WERI-Rb-1 (cell line): ENCODE measurements around the gene EBF4.

ENCODE experiments used
- DNase-seq: peaks from one replicate; pipeline ENCODE4 v3.0.0-alpha.2; 2020
- H3K27ac ChIP-seq: fragments of 250-450 bp; sonication (Bioruptor Pico); 2 replicates; pipeline ENCODE4 v1.5.1; 2020; ENCODE audit warnings: mild to moderate bottlenecking, moderate library complexity
- H3K27me3 ChIP-seq: fragments of 250-450 bp; sonication (Bioruptor Pico); 2 replicates; pipeline ENCODE4 v1.5.1; 2021; ENCODE audit warnings: mild to moderate bottlenecking, low read depth, moderate library complexity; ENCODE audit not compliant: insufficient read depth, severe bottlenecking
- H3K36me3 ChIP-seq: fragments of 250-450 bp; sonication (Bioruptor Pico); 2 replicates; pipeline ENCODE4 v1.5.1; 2020; ENCODE audit warnings: mild to moderate bottlenecking, moderate library complexity
- H3K4me3 ChIP-seq: 2 replicates; pipeline ENCODE4 v1.5.1; 2011; ENCODE audit warnings: low read depth, mild to moderate bottlenecking, control low read depth, low read length
- H3K9me3 ChIP-seq: fragments of 250-450 bp; sonication (Bioruptor Pico); 2 replicates; pipeline ENCODE4 v1.5.1; 2021; ENCODE audit warnings: mild to moderate bottlenecking, moderate library complexity; ENCODE audit not compliant: severe bottlenecking
- TF ChIP-seq, protein P1 (sequence below): IDR thresholded peaks from 2 replicates; pipeline ENCODE4 v1.5.1; 2011; ENCODE audit warnings: low read depth, mild to moderate bottlenecking, control low read depth, inconsistent platforms, low read length

The EBF4 gene

DNA sequence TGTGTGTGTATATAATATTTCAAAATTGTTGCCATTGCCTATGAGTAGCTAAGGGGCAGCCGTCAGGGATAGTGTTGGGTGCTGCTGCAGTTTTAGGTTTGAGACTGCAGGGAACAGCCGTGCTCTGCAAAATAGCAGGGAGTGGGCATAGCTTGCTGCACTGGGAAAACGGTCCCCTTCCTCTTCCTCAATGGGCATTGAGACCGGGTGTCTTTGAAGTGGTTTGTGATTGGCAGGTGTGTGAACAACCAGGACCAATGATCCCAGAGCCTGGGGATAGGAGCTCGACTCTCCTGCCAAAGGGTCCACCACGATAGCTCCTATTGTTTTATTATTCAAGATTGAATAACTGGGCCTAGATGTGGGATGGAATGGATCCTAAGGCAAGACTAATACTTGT, 5.1 kb upstream of the EBF4 start:
- H3K9me3 ChIP-seq: no peaks in the 10 kb centered on the region
- no peaks in the 10 kb centered on the region for H3K36me3 ChIP-seq
- peak overlapping the region; percentile 33 for H3K4me3 ChIP-seq
- DNase-seq: no peak
- H3K27ac ChIP-seq: no peak overlapping the region
- H3K27me3 ChIP-seq: no peaks in the 10 kb centered on the region
- TF ChIP-seq, protein P1, sequence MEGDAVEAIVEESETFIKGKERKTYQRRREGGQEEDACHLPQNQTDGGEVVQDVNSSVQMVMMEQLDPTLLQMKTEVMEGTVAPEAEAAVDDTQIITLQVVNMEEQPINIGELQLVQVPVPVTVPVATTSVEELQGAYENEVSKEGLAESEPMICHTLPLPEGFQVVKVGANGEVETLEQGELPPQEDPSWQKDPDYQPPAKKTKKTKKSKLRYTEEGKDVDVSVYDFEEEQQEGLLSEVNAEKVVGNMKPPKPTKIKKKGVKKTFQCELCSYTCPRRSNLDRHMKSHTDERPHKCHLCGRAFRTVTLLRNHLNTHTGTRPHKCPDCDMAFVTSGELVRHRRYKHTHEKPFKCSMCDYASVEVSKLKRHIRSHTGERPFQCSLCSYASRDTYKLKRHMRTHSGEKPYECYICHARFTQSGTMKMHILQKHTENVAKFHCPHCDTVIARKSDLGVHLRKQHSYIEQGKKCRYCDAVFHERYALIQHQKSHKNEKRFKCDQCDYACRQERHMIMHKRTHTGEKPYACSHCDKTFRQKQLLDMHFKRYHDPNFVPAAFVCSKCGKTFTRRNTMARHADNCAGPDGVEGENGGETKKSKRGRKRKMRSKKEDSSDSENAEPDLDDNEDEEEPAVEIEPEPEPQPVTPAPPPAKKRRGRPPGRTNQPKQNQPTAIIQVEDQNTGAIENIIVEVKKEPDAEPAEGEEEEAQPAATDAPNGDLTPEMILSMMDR: no peak

DNA sequence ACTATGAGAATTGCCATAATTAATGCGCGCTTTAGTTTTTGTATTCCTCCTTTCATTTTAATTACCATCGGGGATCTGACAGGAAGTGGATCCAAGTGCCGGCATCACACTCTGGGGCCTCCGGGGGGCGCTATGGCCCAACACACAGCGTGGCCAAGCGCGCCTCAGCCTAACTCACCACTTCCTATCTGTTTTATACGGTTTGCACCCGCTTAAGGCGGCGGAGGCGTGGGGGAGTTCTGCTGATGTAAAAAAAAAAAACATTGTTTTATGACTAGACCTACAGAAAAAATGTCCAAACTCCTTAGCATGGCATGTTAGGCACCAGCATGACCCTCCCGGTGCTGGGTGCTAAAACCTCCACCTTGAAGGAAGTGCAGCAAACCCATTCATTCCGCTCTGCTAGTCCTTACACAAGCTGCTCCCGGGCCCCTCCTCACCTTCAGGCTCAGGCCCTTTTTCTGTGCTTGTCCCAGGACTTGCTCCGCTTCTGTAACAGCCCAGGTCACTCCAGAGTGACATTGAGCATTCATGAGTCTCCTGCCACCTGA, 4.5 kb upstream of the EBF4 start:
- Histone ChIP-seq H3K36me3 (no peaks in the 10 kb centered on the region), H3K27ac (no peak overlapping the region), H3K27me3 (no peaks in the 10 kb centered on the region), H3K9me3 (no peaks in the 10 kb centered on the region), H3K4me3 (peak overlapping the region; percentile 33)
- TF ChIP-seq, protein P1: peak; percentile 78
- DNase-seq: peak; percentile 69

DNA sequence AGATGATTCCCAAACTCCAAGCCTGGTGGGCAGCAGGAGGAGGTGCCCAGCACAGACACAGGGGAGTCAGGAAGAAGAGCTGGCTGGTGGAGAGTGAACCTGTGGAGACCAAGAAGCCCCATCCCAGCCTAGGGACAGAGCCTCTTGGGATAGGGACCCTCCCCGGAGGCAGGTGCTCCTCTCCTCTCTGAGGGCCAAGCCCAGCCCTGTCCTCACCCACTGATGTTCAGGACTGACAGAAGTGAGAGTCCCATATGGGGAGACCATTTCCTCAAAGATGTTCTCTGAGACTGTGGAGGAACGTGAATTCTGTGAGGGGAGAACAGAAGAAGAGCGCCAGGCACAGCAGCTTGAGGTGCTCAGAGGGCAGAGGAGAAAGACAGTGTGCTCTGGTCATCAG, 2.4 kb upstream of the EBF4 start:
- TF ChIP-seq, protein P1: no peak
- H3K9me3 ChIP-seq: no peaks in the 10 kb centered on the region
- H3K27ac ChIP-seq: no peak overlapping the region
- H3K36me3 ChIP-seq: no peaks in the 10 kb centered on the region
- no peak overlapping the region for H3K4me3 ChIP-seq
- no peaks in the 10 kb centered on the region for H3K27me3 ChIP-seq
- no peak for DNase-seq

DNA sequence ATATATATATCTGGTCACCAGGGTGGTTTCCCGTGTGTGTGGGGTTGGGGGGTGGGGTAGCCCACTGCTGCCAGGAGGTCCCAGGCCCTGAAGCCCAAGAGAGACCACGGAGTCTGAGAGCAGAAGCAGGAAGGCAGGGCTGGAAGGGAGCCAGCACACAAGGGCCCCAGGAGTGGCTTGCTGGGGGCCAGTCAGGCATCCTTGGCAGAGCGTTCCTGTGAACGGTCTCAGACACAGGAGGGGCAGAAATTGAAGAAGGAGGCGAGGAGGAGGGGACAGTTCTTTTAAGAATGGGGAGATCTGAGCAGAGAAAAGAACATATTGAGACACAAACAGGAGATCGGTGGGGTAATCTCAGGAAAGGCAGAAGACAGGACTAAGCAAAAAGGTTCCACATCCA, 1.9 kb upstream of the EBF4 start:
- H3K4me3 ChIP-seq: no peak overlapping the region
- no peaks in the 10 kb centered on the region for H3K9me3 ChIP-seq
- H3K27ac ChIP-seq: no peak overlapping the region
- no peaks in the 10 kb centered on the region for H3K27me3 ChIP-seq
- H3K36me3 ChIP-seq: no peaks in the 10 kb centered on the region
- TF ChIP-seq, protein P1: no peak
- no peak for DNase-seq

DNA sequence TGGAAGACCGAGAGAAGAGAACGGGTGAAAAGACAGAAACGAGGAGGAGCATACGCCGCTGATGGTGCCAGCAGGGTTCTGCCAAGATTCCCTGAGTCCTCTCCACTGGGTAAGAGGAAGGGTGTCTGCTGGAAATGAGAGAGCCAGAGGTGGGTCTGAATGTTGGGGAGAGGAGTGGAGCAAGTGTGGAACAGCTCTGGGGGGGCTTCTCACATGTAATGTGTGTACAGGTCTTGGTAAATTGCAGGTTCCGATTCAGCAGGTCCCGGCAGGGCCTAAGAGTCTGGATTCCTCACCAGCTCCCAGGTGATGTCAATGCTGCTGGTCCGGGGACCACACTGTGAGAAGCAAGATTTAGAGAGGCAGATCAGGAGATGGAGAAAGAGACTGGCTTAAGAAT, 1.5 kb upstream of the EBF4 start:
- Histone ChIP-seq H3K9me3 (no peaks in the 10 kb centered on the region), H3K27me3 (no peaks in the 10 kb centered on the region), H3K36me3 (no peaks in the 10 kb centered on the region; the same call in 1 of the 2 replicates), H3K4me3 (no peak overlapping the region), H3K27ac (no peak overlapping the region)
- TF ChIP-seq, protein P1: no peak
- no peak for DNase-seq

DNA sequence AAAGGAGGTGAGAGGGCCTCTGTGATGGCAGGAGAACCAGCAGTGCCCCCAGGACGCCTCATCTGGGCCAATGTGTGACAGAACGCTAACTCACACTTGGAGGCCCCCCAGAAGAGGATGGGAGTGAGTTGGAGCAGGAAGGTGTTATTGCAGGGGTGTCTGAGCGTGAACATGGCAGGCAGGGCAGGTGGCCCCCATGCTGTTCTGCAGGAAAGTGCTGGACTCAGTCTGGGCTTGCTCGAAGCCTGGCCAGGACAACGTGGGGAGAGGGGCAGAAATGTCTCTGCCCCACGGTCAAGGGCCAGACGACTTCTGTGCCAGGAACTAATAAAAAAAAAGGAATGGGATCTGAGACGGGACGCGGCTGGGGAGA, 931 bp upstream of the EBF4 start:
- H3K4me3 ChIP-seq: peak overlapping the region; percentile 47
- no peak overlapping the region for H3K27ac ChIP-seq
- TF ChIP-seq, protein P1: no peak
- no peaks in the 10 kb centered on the region for H3K9me3 ChIP-seq
- H3K36me3 ChIP-seq: no peaks in the 10 kb centered on the region; the same call in 1 of the 2 replicates
- H3K27me3 ChIP-seq: no peaks in the 10 kb centered on the region
- DNase-seq: no peak
